ENCODE results near the gene PDCD1. TPM values are rescaled to one million over a fixed set of nuclear protein-coding genes. Genes with fewer than 3 reads are reported as not detected.

Gene PDCD1
- total RNA-seq, 2 experiments from 2014 or later: 9.5 to 11.4 TPM

- Mint-ChIP-seq H3K36me3 (ENCODE audit: low read depth) (no peaks in the 10 kb centered on the region), H3K4me1 (ENCODE audit: low read depth) (peaks cover 33% of the 10 kb centered on the region), H3K9me3 (no peaks in the 10 kb centered on the region), H3K27me3 (no peaks in the 10 kb centered on the region), H3K4me3 (peak overlapping the region; percentile 80), H3K27ac (peak overlapping the region; percentile 61)
- Histone ChIP-seq H3K4me3 (ENCODE audit: low read length) (peak overlapping the region; percentile 49), H3K27me3 (ENCODE audit: control insufficient read depth in 1 of 2, insufficient read depth in 2 of 2, low read length in 2 of 2) (no peaks in the 10 kb centered on the region), H3K27ac (ENCODE audit: low read depth in 1 of 2, low read length in 2 of 2) (no peak overlapping the region), H3K4me1 (ENCODE audit: insufficient read depth, low read length) (peaks cover 34% of the 10 kb centered on the region), H3K36me3 (ENCODE audit: insufficient read depth, low read length) (no peaks in the 10 kb centered on the region), H3K9me3 (ENCODE audit: control insufficient read depth in 1 of 2, insufficient read depth in 1 of 2, low read length in 2 of 2) (no peaks in the 10 kb centered on the region)
- ATAC-seq (ENCODE audit: poor library complexity) (no peak), DNase-seq (peak in 1 of 14 experiments; percentile 29)
- TF ChIP-seq, protein P1, sequence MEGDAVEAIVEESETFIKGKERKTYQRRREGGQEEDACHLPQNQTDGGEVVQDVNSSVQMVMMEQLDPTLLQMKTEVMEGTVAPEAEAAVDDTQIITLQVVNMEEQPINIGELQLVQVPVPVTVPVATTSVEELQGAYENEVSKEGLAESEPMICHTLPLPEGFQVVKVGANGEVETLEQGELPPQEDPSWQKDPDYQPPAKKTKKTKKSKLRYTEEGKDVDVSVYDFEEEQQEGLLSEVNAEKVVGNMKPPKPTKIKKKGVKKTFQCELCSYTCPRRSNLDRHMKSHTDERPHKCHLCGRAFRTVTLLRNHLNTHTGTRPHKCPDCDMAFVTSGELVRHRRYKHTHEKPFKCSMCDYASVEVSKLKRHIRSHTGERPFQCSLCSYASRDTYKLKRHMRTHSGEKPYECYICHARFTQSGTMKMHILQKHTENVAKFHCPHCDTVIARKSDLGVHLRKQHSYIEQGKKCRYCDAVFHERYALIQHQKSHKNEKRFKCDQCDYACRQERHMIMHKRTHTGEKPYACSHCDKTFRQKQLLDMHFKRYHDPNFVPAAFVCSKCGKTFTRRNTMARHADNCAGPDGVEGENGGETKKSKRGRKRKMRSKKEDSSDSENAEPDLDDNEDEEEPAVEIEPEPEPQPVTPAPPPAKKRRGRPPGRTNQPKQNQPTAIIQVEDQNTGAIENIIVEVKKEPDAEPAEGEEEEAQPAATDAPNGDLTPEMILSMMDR (IDR thresholded peaks at IDR 0.05): no peak
- POLR2A ChIA-PET: interaction anchor here (0.8 to 2.3 kb wide), 2 partner anchors 15 to 144 kb away, joined by 5 to 8 read pairs; partner anchors contain the start of gene ING5
- CTCF ChIA-PET: interaction anchor here (0.9 to 1.2 kb wide), 3 partner anchors 23 to 105 kb away, joined by 3 to 6 read pairs (median 3); no protein-coding TSS in a partner anchor
- intact Hi-C loops (cut with DNase I, micrococcal nuclease): no loop called here
Measured at GRCh38 chr2:241844831-241845578, 13.7 kb downstream of the PDCD1 start.

- intact Hi-C loops (cut with DNase I, micrococcal nuclease): no loop called here
- Mint-ChIP-seq H3K9me3 (no peaks in the 10 kb centered on the region), H3K36me3 (ENCODE audit: low read depth) (no peaks in the 10 kb centered on the region), H3K27me3 (no peaks in the 10 kb centered on the region), H3K4me3 (peak overlapping the region; percentile 80), H3K4me1 (ENCODE audit: low read depth) (peaks cover 33% of the 10 kb centered on the region), H3K27ac (peak overlapping the region; percentile 61)
- H3K9me3 ChIP-seq (ENCODE audit: control insufficient read depth in 1 of 2, insufficient read depth in 1 of 2, low read length in 2 of 2): no peaks in the 10 kb centered on the region
- ATAC-seq (ENCODE audit: poor library complexity): peak; percentile 87
- CTCF ChIA-PET: interaction anchor here (0.9 to 1.2 kb wide), 3 partner anchors 24 to 134 kb away, joined by 3 to 6 read pairs (median 5); no protein-coding TSS in a partner anchor
- peak overlapping the region; percentile 49 for H3K4me3 ChIP-seq (ENCODE audit: low read length)
- H3K27me3 ChIP-seq (ENCODE audit: control insufficient read depth in 1 of 2, insufficient read depth in 2 of 2, low read length in 2 of 2): no peaks in the 10 kb centered on the region
- no peaks in the 10 kb centered on the region for H3K36me3 ChIP-seq (ENCODE audit: insufficient read depth, low read length)
- H3K4me1 ChIP-seq (ENCODE audit: insufficient read depth, low read length): peaks cover 34% of the 10 kb centered on the region
- DNase-seq: peak; percentile 34 to 90 (median 65)
- POLR2A ChIA-PET: interaction anchor here (0.8 to 2.3 kb wide), 4 partner anchors 16 to 143 kb away, joined by 3 to 8 read pairs (median 4); partner anchors contain the start of gene ING5
- no peak overlapping the region for H3K27ac ChIP-seq (ENCODE audit: low read depth in 1 of 2, low read length in 2 of 2)
- TF ChIP-seq, protein P1 (IDR thresholded peaks at IDR 0.05): no peak
Measured at GRCh38 chr2:241844066-241844728, 14.5 kb downstream of the PDCD1 start.

DNA sequence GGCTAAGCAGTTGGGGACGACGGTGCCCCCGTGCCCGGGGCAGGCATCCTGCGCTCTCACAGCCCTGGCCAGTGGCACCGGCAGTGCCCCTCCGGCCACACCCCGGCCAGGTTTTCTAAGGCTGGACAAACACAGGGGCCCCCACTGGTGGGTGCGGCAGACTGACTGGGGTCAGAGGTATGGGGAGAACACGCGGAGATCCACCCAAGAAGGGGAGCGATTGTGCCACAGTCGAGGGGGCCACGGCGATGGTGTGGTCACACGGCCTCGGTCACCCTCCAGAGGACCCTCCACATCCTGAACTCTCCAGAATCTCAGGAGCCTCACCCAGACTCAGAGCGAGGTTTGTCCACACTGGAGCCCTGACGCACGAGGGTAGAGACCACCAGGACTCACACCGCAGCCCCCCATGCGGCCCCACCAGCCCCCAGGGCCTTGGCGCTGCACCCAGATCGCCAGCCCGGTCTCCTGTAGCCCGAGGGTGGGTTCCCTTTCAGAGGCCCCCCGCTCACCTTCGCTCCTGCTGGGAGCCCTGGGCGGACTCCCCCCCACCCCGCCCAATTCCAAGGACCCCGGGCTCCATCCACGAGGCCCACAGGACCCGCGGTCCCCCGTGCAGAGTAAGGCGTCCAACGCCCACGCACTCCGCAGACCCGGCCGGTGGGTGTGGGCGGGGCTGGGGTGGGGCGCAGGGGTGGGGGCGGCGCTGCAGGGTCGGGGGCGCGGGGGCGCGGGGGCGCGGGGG is 15.2 kb downstream of the PDCD1 start:
- H3K27me3 Mint-ChIP-seq: no peaks in the 10 kb centered on the region
- Histone ChIP-seq H3K4me1 (ENCODE audit: insufficient read depth, low read length) (peaks cover 34% of the 10 kb centered on the region), H3K9me3 (ENCODE audit: control insufficient read depth in 1 of 2, insufficient read depth in 1 of 2, low read length in 2 of 2) (no peaks in the 10 kb centered on the region), H3K36me3 (ENCODE audit: insufficient read depth, low read length) (no peaks in the 10 kb centered on the region), H3K27ac (ENCODE audit: low read depth in 1 of 2, low read length in 2 of 2) (no peak overlapping the region), H3K4me3 (ENCODE audit: low read length) (peak overlapping the region; percentile 49), H3K27me3 (ENCODE audit: control insufficient read depth in 1 of 2, insufficient read depth in 2 of 2, low read length in 2 of 2) (no peaks in the 10 kb centered on the region)
- ChIA-PET POLR2A (interaction anchor here (1.0 to 2.3 kb wide), 3 partner anchors 16 to 142 kb away, joined by 3 to 5 read pairs (median 3); partner anchors contain the start of gene ING5), CTCF (interaction anchor here (0.9 to 1.2 kb wide), 3 partner anchors 25 to 133 kb away, joined by 3 to 6 read pairs (median 5); no protein-coding TSS in a partner anchor)
- DNase-seq (no peak), ATAC-seq (ENCODE audit: poor library complexity) (no peak)
- H3K4me1 Mint-ChIP-seq (ENCODE audit: low read depth): peaks cover 36% of the 10 kb centered on the region
- no peaks in the 10 kb centered on the region for H3K36me3 Mint-ChIP-seq (ENCODE audit: low read depth)
- intact Hi-C loops (cut with DNase I, micrococcal nuclease): no loop called here
- H3K4me3 Mint-ChIP-seq: peak overlapping the region; percentile 56
- TF ChIP-seq, protein P1 (IDR thresholded peaks at IDR 0.05): no peak
- no peaks in the 10 kb centered on the region for H3K9me3 Mint-ChIP-seq
- peak overlapping the region; percentile 83 for H3K27ac Mint-ChIP-seq
